Neural progenitor cell (in vitro differentiated cells): ENCODE data around the gene PLA2G2F.

Source experiments
- CTCF ChIP-seq: fragments of 200-600 bp; sonication (generic); IDR thresholded peaks from 2 replicates; pipeline ENCODE4 v1.5.1; 2017; ENCODE audit warnings: antibody characterized with exemption, mild to moderate bottlenecking
- EZH2 ChIP-seq: fragments of 200-600 bp; sonication (generic); IDR thresholded peaks from 2 replicates; pipeline ENCODE4 v1.6.1; 2017; ENCODE audit warnings: antibody characterized with exemption, mild to moderate bottlenecking, moderate library complexity
- EZH2phosphoT487 ChIP-seq: fragments of 200-600 bp; sonication (generic); IDR thresholded peaks from 2 replicates; pipeline ENCODE4 v1.6.1; 2017; ENCODE audit warnings: antibody characterized with exemption

- TF ChIP-seq EZH2, result no peak
- TF ChIP-seq EZH2phosphoT487, result no peak
- TF ChIP-seq CTCF, result no peak
Measured at GRCh38 chr1:20192364-20192763, 53.2 kb downstream of the PLA2G2F start.
